ENCODE results near the gene ANKS1A. TPM values are rescaled to one million over a fixed set of nuclear protein-coding genes. Genes with fewer than 3 reads are reported as not detected.
A peak's percentile ranks its signal among the peaks of the same experiment; 100 is the strongest.
"Not testable (repeated sequence)": the region's sequence is repeated elsewhere in the genome, so short reads cannot be mapped to it uniquely, and the experiment has no call there.

ANKS1A gene, protein sequence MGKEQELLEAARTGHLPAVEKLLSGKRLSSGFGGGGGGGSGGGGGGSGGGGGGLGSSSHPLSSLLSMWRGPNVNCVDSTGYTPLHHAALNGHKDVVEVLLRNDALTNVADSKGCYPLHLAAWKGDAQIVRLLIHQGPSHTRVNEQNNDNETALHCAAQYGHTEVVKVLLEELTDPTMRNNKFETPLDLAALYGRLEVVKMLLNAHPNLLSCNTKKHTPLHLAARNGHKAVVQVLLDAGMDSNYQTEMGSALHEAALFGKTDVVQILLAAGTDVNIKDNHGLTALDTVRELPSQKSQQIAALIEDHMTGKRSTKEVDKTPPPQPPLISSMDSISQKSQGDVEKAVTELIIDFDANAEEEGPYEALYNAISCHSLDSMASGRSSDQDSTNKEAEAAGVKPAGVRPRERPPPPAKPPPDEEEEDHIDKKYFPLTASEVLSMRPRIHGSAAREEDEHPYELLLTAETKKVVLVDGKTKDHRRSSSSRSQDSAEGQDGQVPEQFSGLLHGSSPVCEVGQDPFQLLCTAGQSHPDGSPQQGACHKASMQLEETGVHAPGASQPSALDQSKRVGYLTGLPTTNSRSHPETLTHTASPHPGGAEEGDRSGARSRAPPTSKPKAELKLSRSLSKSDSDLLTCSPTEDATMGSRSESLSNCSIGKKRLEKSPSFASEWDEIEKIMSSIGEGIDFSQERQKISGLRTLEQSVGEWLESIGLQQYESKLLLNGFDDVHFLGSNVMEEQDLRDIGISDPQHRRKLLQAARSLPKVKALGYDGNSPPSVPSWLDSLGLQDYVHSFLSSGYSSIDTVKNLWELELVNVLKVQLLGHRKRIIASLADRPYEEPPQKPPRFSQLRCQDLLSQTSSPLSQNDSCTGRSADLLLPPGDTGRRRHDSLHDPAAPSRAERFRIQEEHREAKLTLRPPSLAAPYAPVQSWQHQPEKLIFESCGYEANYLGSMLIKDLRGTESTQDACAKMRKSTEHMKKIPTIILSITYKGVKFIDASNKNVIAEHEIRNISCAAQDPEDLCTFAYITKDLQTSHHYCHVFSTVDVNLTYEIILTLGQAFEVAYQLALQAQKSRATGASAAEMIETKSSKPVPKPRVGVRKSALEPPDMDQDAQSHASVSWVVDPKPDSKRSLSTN
- 1 to 10 TPM; 5.3 to 8.6 (median 7.0) TPM for total RNA-seq

DNA sequence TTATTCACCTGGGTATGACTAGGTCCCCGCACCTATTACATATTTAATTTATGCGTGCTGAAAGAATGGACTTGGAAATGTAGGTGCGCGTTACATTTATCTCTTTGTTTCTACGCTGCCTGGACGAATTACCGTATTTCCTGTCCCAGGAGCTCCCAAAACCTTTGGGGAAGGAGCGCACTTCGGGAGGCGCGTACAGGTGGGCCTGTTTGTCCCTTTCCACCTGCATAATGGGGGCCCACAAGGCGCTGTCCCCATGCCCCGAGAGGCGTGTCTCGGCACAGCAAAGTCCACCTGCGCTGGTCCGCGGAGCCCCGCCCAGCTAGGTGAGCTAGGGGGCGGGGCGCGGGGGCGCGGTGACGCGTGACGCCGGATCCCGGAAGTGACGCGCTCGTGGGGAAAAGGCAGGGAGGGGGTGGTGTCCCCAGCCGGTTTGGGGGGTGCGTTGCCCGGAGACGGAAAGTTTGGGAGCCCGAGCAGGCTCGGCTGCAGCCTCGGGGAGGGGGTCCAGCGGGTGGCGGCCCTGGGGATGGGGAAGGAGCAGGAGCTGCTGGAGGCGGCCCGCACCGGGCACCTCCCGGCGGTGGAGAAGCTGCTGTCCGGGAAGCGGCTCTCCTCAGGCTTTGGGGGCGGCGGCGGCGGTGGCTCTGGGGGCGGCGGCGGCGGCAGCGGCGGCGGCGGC is at the start of gene ANKS1A:
Gene ANKS1A, plus strand, starts transcription at position 382 of the 682 bp plus-strand sequence. Its CDS starts 148 bp downstream, at position 530.
- ATAC-seq, result peak; percentile 68 to 80
- H3K36me3 ChIP-seq, result no peaks in the 10 kb centered on the region
- peak; percentile 70 to 79 for DNase-seq
- H3K9me3 ChIP-seq, result no peaks in the 10 kb centered on the region
- H3K27me3 ChIP-seq, result no peaks in the 10 kb centered on the region
- in situ Hi-C loops (cut with MboI; ENCODE audit: low sequenced_read_pairs in 4 of 4) (loop anchor here in 2 of 4 donors (5.0 to 10.0 kb wide), 2 partner anchors 97 to 134 kb away; partner anchors contain the start of genes BLTP3A (in 1 of the 2) and SNRPC (in 1 of the 2)), intact Hi-C loops (cut with DNase I; ENCODE audit: low total_unique reads) (loop anchor here (1.0 to 5.0 kb wide), 5 partner anchors 22 to 362 kb away; partner anchors contain the start of genes BLTP3A, ILRUN and SNRPC)
- H3K27ac ChIP-seq, result peak within 1 kb of the TSS; percentile 82 to 89 (median 88)
- peak; percentile 59 to 69 for TF ChIP-seq POLR2A (IDR thresholded peaks at IDR 0.05)
- TF ChIP-seq CTCF (IDR thresholded peaks at IDR 0.05 in 4 of 5, conservative IDR thresholded peaks at IDR 0.05 in 1 of 5), result no peak
- H3K4me1 ChIP-seq, result peaks cover 20 to 23% of the 10 kb centered on the region in 2 donors
- peak within 1 kb of the TSS; percentile 90 to 96 (median 94) for H3K4me3 ChIP-seq

DNA sequence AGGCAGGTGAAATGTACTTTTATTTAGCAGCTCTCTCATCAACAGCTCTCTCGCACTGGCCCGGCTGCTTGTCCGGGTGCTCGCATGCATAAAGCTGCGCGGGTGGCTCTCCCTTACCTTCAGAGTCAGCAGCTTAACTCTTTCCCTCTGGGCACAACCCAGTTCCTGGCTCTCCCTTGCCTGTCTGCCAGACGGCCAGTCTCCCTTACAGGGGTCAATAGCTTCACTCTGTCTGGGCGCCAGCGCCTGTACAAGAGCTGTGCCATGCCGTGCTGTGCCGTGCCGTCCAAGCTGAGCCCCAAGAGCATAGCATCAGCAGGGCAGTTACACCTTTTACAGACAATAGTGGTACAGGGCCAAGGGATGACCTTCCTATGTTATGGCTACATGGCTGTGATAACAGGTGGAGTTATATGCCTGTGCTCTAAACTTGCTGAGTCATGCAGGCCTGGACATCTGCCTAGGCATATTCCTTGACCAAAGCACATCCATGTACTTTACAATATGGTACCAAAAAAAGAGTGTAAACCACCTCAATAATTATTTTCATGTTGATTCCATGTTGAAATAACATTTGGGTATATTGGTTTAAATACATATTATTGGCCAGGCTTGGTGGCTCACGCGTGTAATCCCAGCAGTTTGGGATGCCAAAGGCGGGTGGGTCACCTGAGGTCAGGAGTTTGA is 49.2 kb upstream of the ANKS1A start:
- ATAC-seq (peak in 1 of 2 donors; percentile 53), DNase-seq (peak in 1 of 2 donors; percentile 36)
- Histone ChIP-seq H3K4me3 (no peak overlapping the region), H3K27ac (peak overlapping the region; percentile 30 to 70 (median 64)), H3K27me3 (no peaks in the 10 kb centered on the region), H3K9me3 (no peaks in the 10 kb centered on the region), H3K4me1 (peaks cover 0 to 13% of the 10 kb centered on the region in 2 donors), H3K36me3 (peaks cover 7 to 15% of the 10 kb centered on the region in 2 donors)
- intact Hi-C loops (cut with DNase I; ENCODE audit: low total_unique reads), result no loop called here
- TF ChIP-seq CTCF (IDR thresholded peaks at IDR 0.05 in 4 of 5, conservative IDR thresholded peaks at IDR 0.05 in 1 of 5) (no peak), POLR2A (IDR thresholded peaks at IDR 0.05) (no peak)
- in situ Hi-C loops (cut with MboI; ENCODE audit: low sequenced_read_pairs in 4 of 4), result no loop called here

GRCh38 chr6:34849066-34849465 is 40.0 kb upstream of the ANKS1A start:
- intact Hi-C loops (cut with DNase I; ENCODE audit: low total_unique reads); H3K36me3 ChIP-seq; H3K4me3 ChIP-seq; in situ Hi-C loops (cut with MboI; ENCODE audit: low sequenced_read_pairs in 4 of 4); H3K27me3 ChIP-seq; H3K9me3 ChIP-seq: not testable (repeated sequence)
- H3K4me1 ChIP-seq, result peaks cover 27 to 29% of the 10 kb centered on the region in 2 donors
- ATAC-seq, result peak; percentile 82 to 85
- DNase-seq, result peak; percentile 11 to 65
- H3K27ac ChIP-seq, result peak overlapping the region; percentile 23 to 53 (median 50)

DNA sequence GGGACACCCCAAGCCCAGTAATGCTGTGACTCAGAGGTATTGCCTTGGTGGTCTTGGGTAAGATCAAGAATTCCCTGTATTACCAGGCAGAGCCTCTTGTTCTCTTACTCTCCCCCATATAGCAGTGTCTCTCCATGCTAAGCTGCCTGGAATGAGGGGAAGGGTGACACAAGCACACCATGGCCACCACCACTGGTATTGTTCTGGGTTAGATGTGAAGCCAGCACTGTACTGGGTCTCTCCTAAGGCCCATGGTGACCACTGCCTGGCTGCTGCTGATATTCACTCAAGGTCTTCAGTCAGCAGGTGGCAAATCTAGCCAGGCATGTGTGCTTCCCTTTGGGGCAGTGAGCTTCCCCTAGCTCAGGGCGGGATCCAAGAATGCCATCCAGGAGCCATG is 37.7 kb upstream of the ANKS1A start:
- H3K27ac ChIP-seq, result peak overlapping the region in 1 of 4 donors; percentile 28
- H3K27me3 ChIP-seq, result no peaks in the 10 kb centered on the region
- DNase-seq (no peak), ATAC-seq (no peak)
- no peaks in the 10 kb centered on the region for H3K9me3 ChIP-seq
- intact Hi-C loops (cut with DNase I; ENCODE audit: low total_unique reads), result no loop called here
- peaks cover 26 to 27% of the 10 kb centered on the region in 2 donors for H3K4me1 ChIP-seq
- in situ Hi-C loops (cut with MboI; ENCODE audit: low sequenced_read_pairs in 4 of 4), result no loop called here
- no peak for TF ChIP-seq CTCF (IDR thresholded peaks at IDR 0.05 in 4 of 5, conservative IDR thresholded peaks at IDR 0.05 in 1 of 5)
- TF ChIP-seq POLR2A (IDR thresholded peaks at IDR 0.05), result no peak
- H3K4me3 ChIP-seq, result no peak overlapping the region
- peaks cover 0 to 11% of the 10 kb centered on the region in 2 donors for H3K36me3 ChIP-seq
